DND-41 (cell line): ENCODE data around the gene KRT27.

Experiments
- EZH2 ChIP-seq: IDR thresholded peaks from 3 replicates; pipeline ENCODE4 v1.6.1; 2012; ENCODE audit warnings: borderline replicate concordance, low read depth, mild to moderate bottlenecking, moderate library complexity, low read length, inconsistent platforms; ENCODE audit not compliant: severe bottlenecking
- TF ChIP-seq, protein P1 (sequence below): IDR thresholded peaks from 2 replicates; pipeline ENCODE4 v1.5.1; 2012; ENCODE audit warnings: borderline replicate concordance, low read length, moderate library complexity, mild to moderate bottlenecking; ENCODE audit not compliant: poor library complexity, severe bottlenecking; ENCODE audit errors: extremely low read depth

DNA sequence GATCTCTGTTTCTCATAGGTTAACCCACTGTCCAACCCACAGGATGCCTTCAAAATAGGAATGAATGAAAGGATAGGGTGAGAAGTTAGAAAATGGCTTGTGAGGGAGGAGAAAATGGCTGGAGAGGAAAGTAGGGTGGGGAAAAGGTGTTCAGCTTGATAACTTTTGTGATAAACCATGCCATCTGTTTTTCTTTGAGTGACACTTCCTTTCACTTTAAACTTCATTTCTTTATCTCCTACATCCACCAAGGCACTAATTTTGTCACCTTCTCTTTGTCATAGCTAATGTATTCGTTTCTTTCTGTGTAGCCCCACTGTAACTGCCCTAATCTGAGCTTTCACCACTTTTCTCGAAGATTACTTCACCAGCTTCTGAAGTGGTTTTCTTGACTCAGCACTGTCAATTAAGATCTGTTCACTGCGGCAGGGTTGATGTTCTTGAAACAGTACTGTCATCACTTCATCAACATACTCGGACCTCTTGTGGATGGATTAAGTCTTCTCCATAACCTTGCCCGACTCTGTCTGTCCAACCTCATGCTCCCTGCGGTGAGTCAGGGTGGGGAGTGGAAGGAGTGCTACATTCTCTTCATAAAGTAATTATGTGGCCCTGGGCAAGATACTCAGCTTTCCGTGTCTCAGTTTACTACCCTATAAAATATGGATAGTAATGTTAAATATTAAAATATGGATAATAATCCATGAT, 45.5 kb upstream of the KRT27 start:
- TF ChIP-seq, protein P1, sequence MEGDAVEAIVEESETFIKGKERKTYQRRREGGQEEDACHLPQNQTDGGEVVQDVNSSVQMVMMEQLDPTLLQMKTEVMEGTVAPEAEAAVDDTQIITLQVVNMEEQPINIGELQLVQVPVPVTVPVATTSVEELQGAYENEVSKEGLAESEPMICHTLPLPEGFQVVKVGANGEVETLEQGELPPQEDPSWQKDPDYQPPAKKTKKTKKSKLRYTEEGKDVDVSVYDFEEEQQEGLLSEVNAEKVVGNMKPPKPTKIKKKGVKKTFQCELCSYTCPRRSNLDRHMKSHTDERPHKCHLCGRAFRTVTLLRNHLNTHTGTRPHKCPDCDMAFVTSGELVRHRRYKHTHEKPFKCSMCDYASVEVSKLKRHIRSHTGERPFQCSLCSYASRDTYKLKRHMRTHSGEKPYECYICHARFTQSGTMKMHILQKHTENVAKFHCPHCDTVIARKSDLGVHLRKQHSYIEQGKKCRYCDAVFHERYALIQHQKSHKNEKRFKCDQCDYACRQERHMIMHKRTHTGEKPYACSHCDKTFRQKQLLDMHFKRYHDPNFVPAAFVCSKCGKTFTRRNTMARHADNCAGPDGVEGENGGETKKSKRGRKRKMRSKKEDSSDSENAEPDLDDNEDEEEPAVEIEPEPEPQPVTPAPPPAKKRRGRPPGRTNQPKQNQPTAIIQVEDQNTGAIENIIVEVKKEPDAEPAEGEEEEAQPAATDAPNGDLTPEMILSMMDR: no peak
- TF ChIP-seq EZH2: no peak
